COLO668 (cell line): Measurements from ENCODE around the gene MXI1.
A peak's percentile ranks its signal among the peaks of the same experiment; 100 is the strongest.
"Not testable (repeated sequence)": the region's sequence is repeated elsewhere in the genome, so short reads cannot be mapped to it uniquely, and the experiment has no call there.

Experiments
- DNase-seq: peaks from one replicate; lab custom pipeline; 2025; ENCODE audit not compliant: unreplicated experiment; lab: John Stamatoyannopoulos, UW

Gene MXI1

GRCh38 chr10:110181451-110181850 is 26.0 kb upstream of the MXI1 start:
- no peak for DNase-seq

DNA sequence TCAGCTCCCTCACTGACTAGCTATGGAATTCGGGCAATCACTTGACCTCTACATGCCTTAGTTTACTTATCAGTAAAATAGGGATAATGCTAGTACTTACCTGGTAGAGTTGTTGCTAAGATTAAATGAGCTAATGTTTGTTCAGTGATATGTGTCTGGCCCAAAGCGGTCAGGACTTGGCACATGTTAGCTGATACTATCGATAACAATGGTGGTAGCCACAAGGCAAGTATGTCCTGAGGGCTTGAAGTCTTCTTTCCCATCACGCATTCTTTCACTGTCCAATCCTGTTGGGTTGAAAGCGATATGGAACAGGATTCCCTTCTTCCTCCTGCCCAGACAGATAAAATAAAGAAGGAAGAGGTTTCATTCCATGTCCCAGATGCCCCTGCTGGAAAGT is 25.5 kb upstream of the MXI1 start:
- no peak for DNase-seq

GRCh38 chr10:110184398-110184797 is 23.0 kb upstream of the MXI1 start:
- DNase-seq: no peak

DNA sequence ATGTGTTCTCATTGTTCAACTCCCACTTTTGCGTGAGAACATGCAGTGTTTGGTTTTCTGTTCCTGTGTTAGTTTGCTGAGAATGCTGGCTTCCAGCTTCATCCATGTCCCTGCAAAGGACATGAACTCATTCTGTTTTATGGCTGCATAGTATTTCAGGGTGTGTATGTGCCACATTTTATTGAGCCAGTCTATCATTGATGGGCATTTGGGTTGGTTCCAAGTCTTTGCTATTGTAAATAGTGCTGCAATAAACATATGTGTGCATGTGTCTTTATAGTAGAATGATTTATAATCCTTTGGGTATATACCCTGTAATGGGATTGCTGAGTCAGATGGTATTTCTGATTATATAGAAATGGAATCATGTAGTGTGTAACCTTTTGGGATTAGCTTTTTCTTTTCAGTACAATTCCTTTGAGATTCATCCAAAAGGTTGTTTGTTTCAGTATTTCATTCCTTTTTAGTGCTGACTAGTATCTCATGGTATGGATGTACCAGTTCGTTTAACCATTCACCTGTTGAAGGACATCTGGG is 21.7 kb upstream of the MXI1 start:
- not testable (repeated sequence) for DNase-seq

GRCh38 chr10:110190170-110190569 is 17.2 kb upstream of the MXI1 start:
- no peak for DNase-seq

DNA sequence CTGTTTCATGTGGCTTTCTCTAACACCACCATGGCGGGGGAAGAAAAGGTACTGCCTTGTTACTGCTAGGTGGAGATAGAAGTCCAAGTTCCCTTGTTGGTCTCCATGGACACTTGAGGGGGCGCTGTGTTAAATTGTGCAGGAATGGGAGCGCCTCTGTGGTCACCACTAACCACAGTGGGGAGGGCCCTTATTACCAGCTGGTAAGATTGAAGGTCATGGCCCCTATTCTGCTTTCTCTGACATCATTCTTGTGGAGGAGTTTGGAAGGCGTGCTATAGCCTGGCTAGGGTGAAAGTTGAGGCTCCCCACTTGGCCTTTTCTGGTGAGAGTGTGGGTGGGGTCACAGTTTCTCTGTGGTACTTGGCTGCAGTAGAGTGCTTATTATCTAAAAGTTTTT is 14.9 kb upstream of the MXI1 start:
- no peak for DNase-seq

DNA sequence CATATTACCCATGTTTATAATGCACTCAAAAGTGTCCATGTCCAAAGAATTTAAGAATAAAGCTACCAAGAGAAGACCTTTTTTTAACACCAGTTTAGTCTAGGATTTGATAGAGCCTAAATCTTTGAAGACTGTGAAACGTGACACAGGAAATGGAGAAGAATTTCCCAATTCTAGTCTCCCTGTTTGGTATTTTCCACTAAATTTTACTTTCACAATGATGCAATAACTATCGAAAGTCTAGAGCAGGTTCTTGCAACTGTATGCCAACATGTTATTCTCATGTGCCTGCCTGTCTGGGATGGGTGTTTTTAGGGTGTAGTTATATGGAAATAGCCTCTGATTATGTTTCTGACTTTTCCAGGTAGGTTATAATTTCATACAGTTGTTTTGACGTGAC is 6.9 kb upstream of the MXI1 start:
- DNase-seq: no peak

- DNase-seq: not testable (repeated sequence)
Measured at GRCh38 chr10:110201046-110201445, 6.4 kb upstream of the MXI1 start.

DNA sequence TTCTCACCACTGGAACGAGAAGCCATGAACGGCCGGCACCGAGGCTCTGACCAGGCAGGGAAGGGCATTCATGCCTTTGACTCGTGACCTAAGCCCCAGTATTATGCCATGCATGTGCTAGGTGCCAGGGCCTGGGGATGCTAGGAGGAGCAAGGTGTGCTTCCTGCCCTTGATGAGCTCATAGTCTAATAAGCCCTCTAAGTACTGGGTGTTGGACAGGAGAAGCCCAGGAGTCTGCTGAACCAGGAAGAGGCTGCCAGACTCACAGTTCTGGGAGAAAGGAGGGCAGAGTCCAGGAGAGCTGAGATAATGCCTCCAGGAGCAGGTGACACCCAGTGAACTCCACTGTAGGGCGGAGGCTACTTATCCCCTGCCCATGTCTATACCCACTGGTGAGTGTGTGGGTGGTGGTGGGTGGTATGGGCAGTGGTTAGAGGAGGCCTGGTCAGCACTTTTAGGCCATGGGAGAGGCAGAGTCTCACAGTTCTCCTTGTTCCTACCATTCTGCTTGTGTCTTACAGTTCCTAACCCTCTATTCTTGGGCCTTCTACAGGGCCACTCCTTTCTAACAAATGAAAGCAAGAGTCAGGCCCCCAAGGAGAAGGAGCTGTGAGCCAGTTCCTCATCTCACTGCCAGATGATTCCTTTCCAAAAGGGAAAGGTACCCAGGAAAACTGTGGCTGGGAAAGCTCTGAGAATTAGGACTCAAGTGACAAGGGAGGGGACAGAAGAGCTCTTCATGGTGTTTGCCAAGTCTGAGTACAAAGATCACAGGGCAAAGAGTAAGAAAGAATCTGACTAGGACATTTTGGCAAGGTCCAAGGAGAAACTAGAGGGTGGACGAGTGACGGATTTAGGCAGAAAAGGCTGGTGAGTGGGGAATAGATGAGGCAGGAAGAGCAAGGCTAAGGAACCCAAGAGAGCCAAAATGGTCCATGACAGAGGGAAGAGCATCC is 3.6 kb upstream of the MXI1 start:
- no peak for DNase-seq

GRCh38 chr10:110205051-110205675 is 2.2 kb upstream of the MXI1 start:
- no peak for DNase-seq

- DNase-seq: peak; percentile 24
Measured at GRCh38 chr10:110207805-110208613, 604 bp downstream of the MXI1 start.

DNA sequence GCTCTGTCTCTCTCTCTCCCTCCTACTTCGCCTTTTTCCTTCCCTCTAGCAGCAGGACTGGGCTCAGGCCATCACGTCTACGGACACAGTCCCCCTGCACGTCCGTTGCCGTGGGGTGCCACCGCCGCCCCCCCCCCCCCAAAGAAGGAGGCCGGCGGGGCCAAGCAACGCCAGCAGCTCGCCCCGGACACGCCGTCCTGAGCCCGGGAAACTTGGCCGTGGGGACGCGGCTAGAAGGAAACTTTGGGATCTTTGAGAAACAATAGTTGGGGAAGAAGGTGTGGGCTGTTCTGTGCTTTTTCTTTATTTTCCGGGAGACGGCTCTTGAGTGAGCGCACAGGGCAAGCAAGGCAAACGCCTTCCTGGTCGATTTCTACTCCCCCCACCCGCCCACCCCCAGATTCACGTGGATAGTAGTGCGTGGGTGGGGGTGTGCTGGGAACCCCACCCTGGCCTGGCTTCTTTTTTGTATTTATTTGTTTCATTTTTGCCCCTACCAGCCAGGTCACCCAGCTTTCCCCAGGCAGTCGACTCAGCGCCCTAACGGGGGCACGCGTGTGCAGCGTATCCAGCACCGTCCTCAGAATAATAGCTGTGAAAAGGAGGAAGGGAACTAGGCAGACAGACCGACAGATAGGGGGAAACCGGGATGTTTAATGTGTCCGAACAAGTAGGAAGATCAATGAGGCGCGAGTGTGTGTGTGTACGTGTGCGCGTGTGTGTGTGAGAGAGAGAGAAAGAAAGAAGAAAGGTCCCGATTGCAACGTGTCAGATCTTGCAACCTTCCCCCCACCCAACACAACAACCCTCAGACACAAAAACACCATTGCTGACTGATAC is 1.4 kb downstream of the MXI1 start:
- peak; percentile 40 for DNase-seq

DNA sequence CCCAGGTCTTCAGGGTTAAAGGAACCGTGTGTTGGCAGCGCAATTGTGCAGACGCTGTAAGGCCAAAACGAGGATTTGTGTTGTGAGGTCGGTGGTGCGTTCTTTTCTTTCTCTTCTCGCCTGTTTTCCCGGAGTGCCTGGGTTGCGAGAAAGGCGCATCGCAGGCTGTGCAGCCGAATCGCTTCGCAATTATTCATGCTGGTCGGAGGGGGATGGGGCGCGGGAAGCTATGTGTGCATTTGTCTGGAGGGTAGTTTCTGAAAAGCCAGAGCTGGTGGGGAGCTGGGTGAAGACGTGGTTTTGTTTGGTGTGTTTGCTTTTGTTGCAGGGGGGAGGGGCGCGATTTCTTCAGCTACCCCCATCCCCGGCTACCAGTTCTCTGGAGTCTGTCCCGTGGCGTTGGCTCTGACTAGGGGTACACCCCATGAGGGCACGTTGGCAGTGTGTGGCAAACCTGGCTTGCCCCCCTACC is 2.1 kb downstream of the MXI1 start:
- peak; percentile 61 for DNase-seq

GRCh38 chr10:110209926-110210673 is 2.7 kb downstream of the MXI1 start:
- peak; percentile 61 for DNase-seq

- DNase-seq: peak; percentile 86
Measured at GRCh38 chr10:110210674-110211464, 3.5 kb downstream of the MXI1 start.

DNA sequence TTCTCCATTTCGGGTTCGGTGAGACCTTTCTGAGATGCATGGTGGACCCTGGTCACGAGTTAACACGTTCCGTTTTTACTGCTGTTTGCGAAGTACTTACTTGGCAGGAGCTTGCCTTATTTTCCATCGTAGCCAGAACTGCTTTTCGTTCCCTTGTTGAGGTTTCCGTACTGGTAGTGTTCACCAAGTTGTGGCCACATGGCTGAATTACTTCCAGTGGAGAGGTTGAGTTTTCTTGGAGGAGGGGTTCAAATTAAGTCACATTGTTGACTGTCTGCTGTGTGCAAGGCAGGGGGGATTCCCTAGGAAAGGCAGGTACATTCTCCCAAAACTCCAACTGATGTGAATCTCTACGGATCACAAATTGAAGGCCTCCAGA is 4.0 kb downstream of the MXI1 start:
- DNase-seq: no peak

DNA sequence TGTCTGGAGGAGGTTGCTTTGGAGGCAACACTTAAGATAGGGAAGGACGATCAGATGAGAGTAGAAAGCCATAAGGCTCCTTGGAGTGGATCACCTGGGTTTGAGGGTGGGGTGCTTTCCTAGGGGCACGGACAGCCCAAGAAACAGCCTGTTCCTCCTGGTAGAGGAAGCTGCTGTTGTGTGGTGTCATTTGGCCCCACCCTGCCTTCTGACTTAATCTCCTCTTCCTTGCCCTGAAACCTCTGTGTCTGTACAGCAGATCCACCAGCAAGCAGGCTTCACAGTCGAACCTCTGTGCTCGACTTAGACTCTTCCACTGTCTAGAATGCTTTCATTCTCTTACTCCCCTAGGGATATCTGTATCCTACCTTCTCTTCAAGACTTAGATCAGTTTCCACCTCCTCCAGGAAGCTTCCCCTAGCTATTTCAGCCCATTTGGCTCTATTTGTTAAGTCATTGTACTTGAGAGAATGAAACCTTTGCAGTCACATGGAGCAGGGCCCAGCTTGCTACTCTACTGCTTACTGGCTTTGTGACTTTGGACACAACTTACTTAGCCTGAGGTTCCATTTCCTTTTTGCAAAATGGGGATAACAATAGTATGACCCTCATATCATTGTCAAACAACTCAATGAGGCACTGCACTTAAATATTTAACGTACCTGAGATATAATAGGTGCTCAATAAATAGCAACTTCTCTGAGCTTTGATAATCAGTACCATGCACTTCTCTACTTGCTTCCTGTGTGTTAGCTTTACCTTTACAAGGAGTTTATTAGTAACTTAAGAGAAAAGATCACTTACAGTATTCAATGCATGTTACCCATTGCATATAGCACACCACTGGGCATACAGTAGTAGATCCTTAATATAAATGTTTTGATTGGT is 5.0 kb downstream of the MXI1 start:
- no peak for DNase-seq

GRCh38 chr10:110214371-110214826 is 7.0 kb downstream of the MXI1 start:
- DNase-seq: peak; percentile 20
